Measurements from ENCODE around the gene PPP1R15A. TPM values are rescaled to one million over a fixed set of nuclear protein-coding genes. Genes with fewer than 3 reads are reported as not detected.

PPP1R15A gene
- 80.7 to 142 TPM (median 101 TPM) in 5 replicates for total RNA-seq (2022; extraction: Qiagen RNA extraction; ENCODE audit: low read depth)

DNA sequence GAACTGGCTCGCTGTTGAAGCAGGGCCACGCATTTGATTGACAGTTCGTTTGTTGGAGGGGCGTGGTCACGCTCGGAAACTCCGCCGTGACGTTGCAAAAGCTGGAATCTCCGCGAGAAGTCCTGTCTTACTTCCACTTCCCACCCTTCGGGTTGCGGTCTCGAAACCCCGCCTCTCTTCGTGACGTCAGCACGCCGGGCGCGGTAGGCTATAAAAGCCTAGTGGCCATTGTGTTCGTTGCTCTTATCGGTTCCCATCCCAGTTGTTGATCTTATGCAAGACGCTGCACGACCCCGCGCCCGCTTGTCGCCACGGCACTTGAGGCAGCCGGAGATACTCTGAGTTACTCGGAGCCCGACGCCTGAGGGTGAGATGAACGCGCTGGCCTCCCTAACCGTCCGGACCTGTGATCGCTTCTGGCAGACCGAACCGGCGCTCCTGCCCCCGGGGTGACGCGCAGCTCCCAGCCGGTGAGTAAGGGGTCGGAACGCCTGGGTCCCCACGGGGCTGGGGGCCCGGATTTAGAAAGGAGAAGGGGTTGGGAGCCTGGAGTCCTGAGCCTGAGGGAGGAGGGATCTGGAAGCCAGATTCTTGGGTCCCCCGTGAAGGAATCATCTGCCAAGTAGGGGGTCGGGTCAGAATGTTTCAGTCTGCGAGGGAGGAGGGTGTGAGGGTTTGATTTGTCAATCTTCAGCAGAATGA, at the start of gene PPP1R15A:
Gene PPP1R15A (plus strand): TSS at position 240 of the 702 bp plus-strand sequence. CDS start 813 bp downstream, outside the sequence.

DNA sequence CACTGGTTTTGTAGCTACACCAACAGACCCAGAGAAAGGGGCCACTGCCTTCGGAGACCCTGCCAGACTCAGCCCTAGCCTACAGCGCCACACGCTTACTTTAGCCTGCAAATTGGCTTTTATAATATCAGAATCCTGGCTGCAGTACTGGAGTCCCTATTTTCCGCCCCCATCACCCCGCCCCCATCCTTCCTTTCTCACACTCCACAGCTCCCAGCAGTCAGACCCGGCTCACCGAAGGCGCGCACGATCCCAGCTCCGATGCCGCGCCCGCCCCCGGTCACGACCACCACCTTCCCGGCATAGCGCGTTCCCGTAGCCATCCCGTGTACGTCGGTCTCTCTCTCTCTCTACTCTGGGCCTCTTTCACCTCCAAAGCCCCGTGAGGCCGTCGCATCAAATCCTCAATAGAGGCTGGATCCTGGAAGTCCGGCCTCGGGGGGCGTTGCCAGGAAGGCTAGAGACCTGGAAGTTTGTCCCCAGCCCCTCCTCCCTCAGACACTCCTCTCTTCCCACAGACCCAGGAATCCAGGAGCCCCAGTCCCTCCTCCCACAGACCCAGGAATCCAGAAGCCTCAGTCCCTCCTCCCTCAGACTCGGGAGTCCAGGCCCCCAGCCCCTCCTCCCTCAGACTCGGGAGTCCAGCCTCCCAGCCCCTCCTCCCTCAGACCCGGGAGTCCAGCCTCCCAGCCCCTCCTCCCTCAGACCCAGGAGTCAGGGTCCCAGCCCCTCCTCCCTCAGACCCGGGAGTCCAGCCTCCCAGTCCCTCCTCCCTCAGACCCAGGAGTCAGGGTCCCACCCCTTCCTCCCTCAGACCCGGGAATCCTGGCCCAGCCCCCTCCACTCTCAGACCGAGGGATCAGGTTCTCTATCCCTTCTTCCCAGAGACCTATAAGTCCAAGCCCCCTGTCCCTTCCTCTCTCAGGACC, 35.9 kb upstream of the PPP1R15A start, which contains the start of gene HSD17B14:
Gene HSD17B14 (minus strand): TSS at position 403 of the 929 bp plus-strand sequence. CDS start 80 bp downstream, at position 323.

DNA sequence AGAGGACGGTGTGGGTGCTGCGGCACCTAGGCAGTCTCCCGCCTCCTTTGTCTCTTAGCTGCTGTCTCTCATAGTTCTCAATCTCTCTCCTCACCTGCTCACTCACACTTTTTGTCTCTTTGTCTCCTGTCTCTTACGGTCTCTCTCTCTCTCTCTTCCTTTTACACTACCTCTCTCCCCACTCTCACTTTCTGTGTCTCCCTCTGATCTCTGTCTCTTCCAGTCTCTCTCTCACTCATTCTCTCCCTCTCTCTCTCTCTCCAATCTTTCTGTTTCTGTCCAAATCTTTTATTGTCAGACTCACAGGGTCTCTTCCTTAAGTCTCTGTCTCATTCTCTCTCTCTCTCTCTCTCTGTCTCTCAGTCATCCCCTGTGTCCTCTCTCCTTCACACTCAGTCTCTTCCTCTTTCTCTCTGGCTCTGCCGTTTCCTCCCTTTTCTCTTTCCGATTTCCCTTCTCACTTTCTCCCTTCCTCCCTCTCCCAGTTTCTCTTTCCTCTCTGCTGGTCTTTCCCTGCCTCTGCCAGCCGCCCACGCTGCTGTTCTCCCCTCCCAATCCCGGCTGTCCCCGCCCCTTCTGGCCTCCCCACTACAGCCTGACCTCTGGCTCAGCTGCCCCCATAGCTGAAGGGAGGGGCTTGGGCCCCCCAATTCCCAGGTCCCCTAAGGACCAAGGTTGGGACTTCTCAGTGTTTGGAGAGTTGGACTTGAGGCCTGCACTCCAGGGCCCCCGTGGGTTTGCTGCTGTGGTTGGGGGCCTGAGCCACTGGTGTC, 3.9 kb upstream of the PPP1R15A start, which contains the start of gene PLEKHA4:
Gene PLEKHA4 (minus strand): TSS at position 504 of the 773 bp plus-strand sequence. CDS start 997 bp downstream, outside the sequence.

DNA sequence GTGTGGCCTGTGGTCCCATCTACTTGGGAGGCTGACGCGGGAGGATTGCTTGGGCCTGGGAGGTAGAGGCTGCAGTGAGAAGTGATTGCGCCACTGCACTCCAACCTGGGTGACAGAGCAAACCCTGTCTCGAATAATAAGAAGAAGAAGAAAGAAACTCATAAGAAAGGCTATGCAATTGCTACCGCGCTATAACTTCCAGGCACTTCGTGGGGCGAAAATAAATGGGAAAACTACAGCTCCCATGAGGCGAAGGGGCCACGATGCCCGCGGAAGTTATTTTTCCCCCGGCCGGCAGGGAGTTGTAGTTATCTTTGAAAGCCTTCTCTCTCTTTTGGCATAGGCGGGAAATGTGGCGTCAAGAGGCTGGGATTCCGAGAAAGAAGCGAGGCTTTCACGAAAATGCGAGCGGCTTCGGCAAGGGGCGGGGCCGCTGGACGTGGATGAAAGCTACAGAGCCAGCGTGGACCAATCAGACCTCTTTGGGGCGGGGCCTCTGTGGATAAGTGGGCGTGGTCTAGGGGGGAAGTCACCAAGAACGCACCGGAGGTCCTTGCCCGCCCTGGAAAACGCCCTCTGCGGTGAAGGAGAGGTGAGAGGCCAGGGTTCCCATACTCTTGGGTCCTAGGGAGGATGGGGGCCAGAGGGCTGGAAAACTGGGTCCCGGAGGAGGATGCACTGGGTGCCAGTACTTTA, 27.7 kb downstream of the PPP1R15A start, which contains the start of gene NUCB1:
Gene NUCB1 (plus strand): TSS at position 532 of the 696 bp plus-strand sequence. CDS start 485 bp downstream, outside the sequence.

Other genes with a start within 250 kb of the PPP1R15A start
- 1.6 to 3.4 TPM (median 2.5 TPM) in 5 replicates for gene DBP, start 235.0 kb upstream of the PPP1R15A start, total RNA-seq (2022; extraction: Qiagen RNA extraction; ENCODE audit: low read depth)
- gene CA11, start 226.2 kb upstream of the PPP1R15A start, total RNA-seq (2022; extraction: Qiagen RNA extraction; ENCODE audit: low read depth) = 7.2 to 12.6 TPM (median 9.3 TPM) in 5 replicates
- gene NTN5, start 199.4 kb upstream of the PPP1R15A start, total RNA-seq (2022; extraction: Qiagen RNA extraction; ENCODE audit: low read depth) = 0.12 to 0.33 TPM (median 0.24 TPM) in 5 replicates
- not detected in 5 replicates for gene FUT2, start 176.4 kb upstream of the PPP1R15A start, total RNA-seq (2022; extraction: Qiagen RNA extraction; ENCODE audit: low read depth)
- gene MAMSTR, start 152.7 kb upstream of the PPP1R15A start, total RNA-seq (2022; extraction: Qiagen RNA extraction; ENCODE audit: low read depth) = 0.14 to 0.67 TPM (median 0.41 TPM) in 5 replicates
- 0.13 to 1.4 TPM (median 0.36 TPM) in 5 replicates for gene RASIP1, start 131.8 kb upstream of the PPP1R15A start, total RNA-seq (2022; extraction: Qiagen RNA extraction; ENCODE audit: low read depth)
- gene IZUMO1, start 125.5 kb upstream of the PPP1R15A start, total RNA-seq (2022; extraction: Qiagen RNA extraction; ENCODE audit: low read depth) = not detected in 5 replicates
- gene FUT1, start 119.8 kb upstream of the PPP1R15A start, total RNA-seq (2022; extraction: Qiagen RNA extraction; ENCODE audit: low read depth) = 0.04 to 0.08 TPM (median 0.05 TPM) in 4 of 5 replicates, not detected in the other
- gene FGF21, start 116.9 kb upstream of the PPP1R15A start, total RNA-seq (2022; extraction: Qiagen RNA extraction; ENCODE audit: low read depth) = not detected in 5 replicates
- gene BCAT2, start 61.4 kb upstream of the PPP1R15A start, total RNA-seq (2022; extraction: Qiagen RNA extraction; ENCODE audit: low read depth) = 41.4 to 63.3 TPM (median 59.5 TPM) in 5 replicates
- gene HSD17B14, start 35.9 kb upstream of the PPP1R15A start, total RNA-seq (2022; extraction: Qiagen RNA extraction; ENCODE audit: low read depth) = 9.4 to 15.3 TPM (median 14.5 TPM) in 5 replicates
- 1.1 to 3.0 TPM (median 2.2 TPM) in 5 replicates for gene PLEKHA4, start 3.8 kb upstream of the PPP1R15A start, total RNA-seq (2022; extraction: Qiagen RNA extraction; ENCODE audit: low read depth)
- gene TULP2, start 26.3 kb downstream of the PPP1R15A start, total RNA-seq (2022; extraction: Qiagen RNA extraction; ENCODE audit: low read depth) = not detected in 5 replicates
- 139 to 223 TPM (median 212 TPM) in 5 replicates for gene NUCB1, start 27.9 kb downstream of the PPP1R15A start, total RNA-seq (2022; extraction: Qiagen RNA extraction; ENCODE audit: low read depth)
- gene DHDH, start 61.3 kb downstream of the PPP1R15A start, total RNA-seq (2022; extraction: Qiagen RNA extraction; ENCODE audit: low read depth) = 1.0 to 2.3 TPM (median 1.9 TPM) in 5 replicates
- gene BAX, start 82.5 kb downstream of the PPP1R15A start, total RNA-seq (2022; extraction: Qiagen RNA extraction; ENCODE audit: low read depth) = 231 to 402 TPM (median 354 TPM) in 5 replicates
- gene FTL, start 92.9 kb downstream of the PPP1R15A start, total RNA-seq (2022; extraction: Qiagen RNA extraction; ENCODE audit: low read depth) = 16,893 to 25,075 TPM (median 18,830 TPM) in 5 replicates
- 12.8 to 22.1 TPM (median 20.3 TPM) in 5 replicates for gene GYS1, start 120.9 kb downstream of the PPP1R15A start, total RNA-seq (2022; extraction: Qiagen RNA extraction; ENCODE audit: low read depth)
- gene RUVBL2, start 121.5 kb downstream of the PPP1R15A start, total RNA-seq (2022; extraction: Qiagen RNA extraction; ENCODE audit: low read depth) = 194 to 265 TPM (median 241 TPM) in 5 replicates
- gene LHB, start 144.7 kb downstream of the PPP1R15A start, total RNA-seq (2022; extraction: Qiagen RNA extraction; ENCODE audit: low read depth) = not detected in 5 replicates
- not detected in 5 replicates for gene CGB3, start 151.9 kb downstream of the PPP1R15A start, total RNA-seq (2022; extraction: Qiagen RNA extraction; ENCODE audit: low read depth)
- 0.41 to 0.94 TPM in 2 of 5 replicates, not detected in the others for gene CGB2, start 159.5 kb downstream of the PPP1R15A start, total RNA-seq (2022; extraction: Qiagen RNA extraction; ENCODE audit: low read depth)
- gene CGB1, start 164.5 kb downstream of the PPP1R15A start, total RNA-seq (2022; extraction: Qiagen RNA extraction; ENCODE audit: low read depth) = not detected in 5 replicates
- gene CGB5, start 171.4 kb downstream of the PPP1R15A start, total RNA-seq (2022; extraction: Qiagen RNA extraction; ENCODE audit: low read depth) = 0.39 to 0.84 TPM (median 0.75 TPM) in 5 replicates
- gene CGB8, start 176.7 kb downstream of the PPP1R15A start, total RNA-seq (2022; extraction: Qiagen RNA extraction; ENCODE audit: low read depth) = 2.1 to 4.2 TPM (median 3.0 TPM) in 5 replicates
- 0.24 to 1.1 TPM (median 0.62 TPM) in 5 replicates for gene CGB7, start 185.3 kb downstream of the PPP1R15A start, total RNA-seq (2022; extraction: Qiagen RNA extraction; ENCODE audit: low read depth)
- 0.27 to 0.78 TPM (median 0.65 TPM) in 5 replicates for gene NTF4, start 192.4 kb downstream of the PPP1R15A start, total RNA-seq (2022; extraction: Qiagen RNA extraction; ENCODE audit: low read depth)
- not detected in 5 replicates for gene KCNA7, start 200.3 kb downstream of the PPP1R15A start, total RNA-seq (2022; extraction: Qiagen RNA extraction; ENCODE audit: low read depth)
- gene SNRNP70, start 213.0 kb downstream of the PPP1R15A start, total RNA-seq (2022; extraction: Qiagen RNA extraction; ENCODE audit: low read depth) = 263 to 401 TPM (median 360 TPM) in 5 replicates
- gene LIN7B, start 241.9 kb downstream of the PPP1R15A start, total RNA-seq (2022; extraction: Qiagen RNA extraction; ENCODE audit: low read depth) = 3.3 to 9.4 TPM (median 6.7 TPM) in 5 replicates
- gene C19orf73, start 246.7 kb downstream of the PPP1R15A start, total RNA-seq (2022; extraction: Qiagen RNA extraction; ENCODE audit: low read depth) = 0.70 to 2.4 TPM (median 1.8 TPM) in 5 replicates
- gene PPFIA3, start 247.1 kb downstream of the PPP1R15A start, total RNA-seq (2022; extraction: Qiagen RNA extraction; ENCODE audit: low read depth) = 5.7 to 9.5 TPM (median 8.6 TPM) in 5 replicates

All from A549 treated with ZK216348 at 1 μM for 4 hours (cell line).